ENCODE results near the gene CDAN1.
"Not testable (repeated sequence)": the region's sequence is repeated elsewhere in the genome, so short reads cannot be mapped to it uniquely, and the experiment has no call there.

CDAN1 gene

DNA sequence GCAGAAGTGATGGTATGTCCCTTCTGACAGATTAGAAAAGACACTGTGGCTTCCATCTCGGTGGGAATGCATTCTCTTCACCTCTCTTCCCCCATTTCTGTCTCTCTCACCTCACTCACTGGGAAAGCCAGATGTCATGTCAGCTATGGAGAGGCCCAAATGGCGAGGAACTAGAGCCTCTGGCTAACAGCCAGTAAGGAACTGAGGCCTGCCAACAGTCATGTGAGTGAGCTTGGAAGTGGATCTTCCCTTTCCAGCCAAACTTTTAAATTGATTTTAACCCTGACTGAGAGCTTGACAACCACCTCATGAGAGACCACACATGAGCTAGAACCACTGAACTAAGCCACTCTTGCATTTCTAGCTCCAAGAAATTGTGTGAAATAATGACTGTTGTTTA lies 35.2 kb upstream of the CDAN1 start:
- TF ChIP-seq, protein P1, sequence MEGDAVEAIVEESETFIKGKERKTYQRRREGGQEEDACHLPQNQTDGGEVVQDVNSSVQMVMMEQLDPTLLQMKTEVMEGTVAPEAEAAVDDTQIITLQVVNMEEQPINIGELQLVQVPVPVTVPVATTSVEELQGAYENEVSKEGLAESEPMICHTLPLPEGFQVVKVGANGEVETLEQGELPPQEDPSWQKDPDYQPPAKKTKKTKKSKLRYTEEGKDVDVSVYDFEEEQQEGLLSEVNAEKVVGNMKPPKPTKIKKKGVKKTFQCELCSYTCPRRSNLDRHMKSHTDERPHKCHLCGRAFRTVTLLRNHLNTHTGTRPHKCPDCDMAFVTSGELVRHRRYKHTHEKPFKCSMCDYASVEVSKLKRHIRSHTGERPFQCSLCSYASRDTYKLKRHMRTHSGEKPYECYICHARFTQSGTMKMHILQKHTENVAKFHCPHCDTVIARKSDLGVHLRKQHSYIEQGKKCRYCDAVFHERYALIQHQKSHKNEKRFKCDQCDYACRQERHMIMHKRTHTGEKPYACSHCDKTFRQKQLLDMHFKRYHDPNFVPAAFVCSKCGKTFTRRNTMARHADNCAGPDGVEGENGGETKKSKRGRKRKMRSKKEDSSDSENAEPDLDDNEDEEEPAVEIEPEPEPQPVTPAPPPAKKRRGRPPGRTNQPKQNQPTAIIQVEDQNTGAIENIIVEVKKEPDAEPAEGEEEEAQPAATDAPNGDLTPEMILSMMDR (conservative IDR thresholded peaks at IDR 0.05), result no peak
- no peak for TF ChIP-seq ZFX (IDR thresholded peaks at IDR 0.05)
- H3K27ac ChIP-seq, result no peak overlapping the region; the same call in 1 of the 2 replicates

DNA sequence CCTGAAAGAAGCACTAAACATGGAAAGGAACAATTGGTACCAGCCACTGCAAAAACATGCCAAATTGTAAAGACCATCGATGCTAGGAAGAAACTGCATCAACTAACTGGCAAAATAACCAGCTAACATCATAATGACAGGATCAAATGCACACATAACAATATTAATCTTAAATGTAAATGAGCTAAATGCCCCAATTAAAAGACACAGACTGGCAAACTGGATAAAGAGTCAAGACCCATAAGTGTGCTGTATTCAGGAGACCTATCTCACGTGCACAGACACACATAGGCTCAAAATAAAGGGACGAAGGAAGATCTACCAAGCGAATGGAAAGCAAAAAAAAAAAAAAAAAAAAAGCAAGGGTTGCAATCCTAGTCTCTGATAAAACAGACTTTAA lies 29.2 kb upstream of the CDAN1 start:
- not testable (repeated sequence) for H3K27ac ChIP-seq

DNA sequence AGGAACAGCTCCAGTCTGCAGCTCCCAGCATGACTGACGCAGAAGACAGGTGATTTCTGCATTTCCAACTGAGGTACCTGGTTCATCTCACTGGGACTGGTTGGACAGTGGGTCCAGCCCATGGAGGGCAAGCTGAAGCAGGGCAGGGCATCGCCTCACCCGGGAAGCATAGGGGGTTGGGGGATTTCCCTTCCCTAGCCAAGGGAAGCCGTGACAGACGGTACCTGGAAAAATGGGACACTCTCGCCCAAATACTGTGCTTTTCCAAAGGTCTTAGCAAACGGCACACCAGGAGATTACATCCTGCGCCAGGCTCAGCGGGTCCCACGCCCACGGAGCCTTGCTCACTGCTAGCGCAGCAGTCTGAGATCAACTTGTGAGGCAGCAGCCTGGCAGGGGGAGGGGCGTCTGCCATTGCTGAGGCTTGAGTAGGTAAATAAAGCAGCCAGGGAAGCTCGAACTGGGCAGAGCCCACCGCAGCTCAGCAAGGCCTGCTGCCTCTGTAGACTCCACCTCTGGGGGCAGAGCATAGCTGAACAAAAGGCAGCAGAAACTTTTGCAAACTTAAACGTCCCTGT lies 27.3 kb upstream of the CDAN1 start:
- not testable (repeated sequence) for H3K27ac ChIP-seq

DNA sequence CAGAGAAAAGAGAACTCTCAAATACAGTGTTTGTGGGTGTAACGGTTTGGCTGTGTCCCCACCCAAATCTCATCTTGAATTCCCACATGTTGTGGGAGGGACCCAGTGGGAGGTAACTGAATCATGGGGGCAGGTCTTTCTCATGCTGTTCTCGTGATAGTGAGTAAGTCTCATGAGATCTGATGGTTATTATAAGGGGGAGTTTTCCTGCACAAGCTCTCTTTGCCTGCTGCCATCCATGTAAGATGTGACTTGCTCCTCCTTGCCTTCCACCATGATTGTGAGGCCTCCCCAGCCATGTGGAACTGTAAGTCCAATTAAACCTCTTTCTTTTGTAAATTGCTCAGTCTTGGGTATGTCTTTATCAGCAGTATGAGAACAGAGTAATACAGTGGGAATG lies 24.9 kb upstream of the CDAN1 start:
- not testable (repeated sequence) for H3K27ac ChIP-seq

DNA sequence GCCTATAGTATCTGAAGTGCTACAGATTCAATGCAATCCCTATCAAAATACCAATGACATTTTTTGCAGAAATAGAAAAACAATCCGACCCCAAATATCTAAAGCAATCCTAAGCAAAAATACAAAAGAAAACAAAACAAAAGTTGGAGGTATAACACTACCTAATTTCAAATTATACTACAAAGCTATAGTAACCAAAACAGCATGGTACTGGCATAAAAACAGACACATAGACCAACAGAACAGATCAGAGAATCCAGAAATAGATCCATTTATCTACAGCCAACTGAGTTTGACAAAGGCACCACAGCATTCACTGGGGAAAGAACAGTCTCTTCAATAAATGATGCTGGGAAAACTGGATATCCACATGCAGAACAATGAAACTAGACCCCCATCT lies 23.8 kb upstream of the CDAN1 start:
- TF ChIP-seq, protein P1 (conservative IDR thresholded peaks at IDR 0.05), result no peak
- no peak for TF ChIP-seq ZFX (IDR thresholded peaks at IDR 0.05)
- H3K27ac ChIP-seq, result no peak overlapping the region

DNA sequence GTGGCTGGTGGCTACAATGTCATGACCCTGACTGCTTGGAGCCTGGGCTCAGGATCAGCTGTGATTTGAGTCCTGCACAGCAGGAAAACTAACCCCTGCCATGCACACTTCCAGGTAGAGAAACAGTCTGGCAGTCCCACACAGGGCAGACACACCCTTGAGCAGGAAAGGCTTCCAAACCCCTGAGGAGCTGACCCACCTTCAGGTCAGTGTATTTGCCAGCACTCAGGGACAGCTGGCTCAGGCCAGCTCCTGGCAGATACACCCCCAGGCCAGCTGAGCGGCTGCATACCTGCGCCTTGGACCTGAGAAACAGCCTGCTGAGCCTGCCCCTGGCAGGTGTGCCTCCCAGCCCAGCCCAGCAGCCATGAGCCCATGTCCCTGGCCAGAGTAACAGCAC lies 22.2 kb upstream of the CDAN1 start:
- TF ChIP-seq ZFX (IDR thresholded peaks at IDR 0.05), result no peak
- TF ChIP-seq, protein P1 (conservative IDR thresholded peaks at IDR 0.05), result no peak
- H3K27ac ChIP-seq, result no peak overlapping the region

DNA sequence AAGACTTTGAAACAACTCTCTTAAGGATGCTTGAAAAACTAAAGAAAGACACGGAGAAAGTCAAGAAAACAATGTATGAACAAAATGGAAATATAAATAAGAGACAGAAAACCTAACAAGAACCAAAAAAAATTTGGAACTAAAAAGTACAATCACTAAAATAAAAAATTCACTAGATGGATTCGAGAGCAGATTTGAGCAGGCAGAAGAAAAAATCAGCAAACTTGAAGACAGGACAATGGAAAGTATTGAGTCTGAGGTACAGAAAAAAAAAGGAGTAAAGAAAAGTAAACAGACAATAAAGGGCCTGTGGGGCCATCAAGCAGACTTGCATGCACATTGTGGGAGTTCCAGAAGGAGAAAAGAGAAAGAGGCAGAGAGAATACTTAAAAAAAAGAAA lies 13.4 kb upstream of the CDAN1 start:
- H3K27ac ChIP-seq, result no peak overlapping the region
- TF ChIP-seq, protein P1 (conservative IDR thresholded peaks at IDR 0.05), result no peak
- TF ChIP-seq ZFX (IDR thresholded peaks at IDR 0.05), result no peak

DNA sequence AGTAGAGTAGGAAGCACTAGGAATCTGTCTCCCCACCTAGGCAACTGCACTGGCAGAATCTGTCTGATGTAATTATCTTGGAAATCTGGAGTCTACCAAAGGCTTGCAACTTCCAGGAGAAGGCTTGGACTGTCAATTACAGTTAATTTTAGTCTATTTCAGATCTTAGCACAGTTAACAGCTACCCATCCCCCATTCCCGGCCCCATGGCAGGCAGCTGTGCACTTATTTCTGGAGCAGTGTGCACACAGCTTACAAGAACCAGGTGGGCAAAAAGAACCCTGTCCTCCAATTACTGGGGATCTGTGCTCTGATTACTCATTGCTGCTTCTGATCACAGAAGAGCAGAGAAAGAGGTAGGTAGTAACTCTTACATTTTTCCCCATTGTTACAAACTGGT lies 12.3 kb upstream of the CDAN1 start:
- no peak for TF ChIP-seq ZFX (IDR thresholded peaks at IDR 0.05)
- TF ChIP-seq, protein P1 (conservative IDR thresholded peaks at IDR 0.05), result no peak
- no peak overlapping the region for H3K27ac ChIP-seq

DNA sequence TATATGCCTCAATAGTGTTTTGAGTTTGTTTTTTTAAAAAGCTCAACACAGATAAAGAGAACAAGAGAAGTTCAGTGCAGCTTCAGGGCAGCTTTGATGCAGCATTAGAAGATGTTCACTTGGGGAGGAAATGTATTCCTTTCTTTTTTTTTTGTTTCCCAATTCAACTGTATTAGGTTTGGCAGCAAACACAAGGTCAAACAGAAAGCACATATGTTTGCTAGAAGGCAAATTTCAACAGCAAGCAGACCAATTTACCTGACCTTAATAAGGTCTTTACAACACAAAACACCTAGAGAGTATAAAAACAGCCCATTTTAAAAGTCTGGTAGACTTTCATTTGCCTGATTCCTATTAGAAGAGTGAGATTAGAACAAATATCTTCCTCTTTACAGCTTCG lies 7.3 kb upstream of the CDAN1 start:
- TF ChIP-seq, protein P1 (conservative IDR thresholded peaks at IDR 0.05), result no peak
- TF ChIP-seq ZFX (IDR thresholded peaks at IDR 0.05), result no peak
- H3K27ac ChIP-seq, result no peak overlapping the region
